ENCODE data around the gene SPHK2.
"Not testable (repeated sequence)": the region's sequence is repeated elsewhere in the genome, so short reads cannot be mapped to it uniquely, and the experiment has no call there.

SPHK2 gene

GRCh38 chr19:48624791-48625723 lies 5.8 kb downstream of the SPHK2 start:
- DNase-seq = no peak

GRCh38 chr19:48625891-48626327 lies 6.6 kb downstream of the SPHK2 start:
- no peak for DNase-seq

GRCh38 chr19:48627201-48627864 lies 8.0 kb downstream of the SPHK2 start:
- no peak for DNase-seq

GRCh38 chr19:48627865-48628314 lies 8.6 kb downstream of the SPHK2 start:
- DNase-seq = no peak

GRCh38 chr19:48628486-48629296 lies 9.4 kb downstream of the SPHK2 start:
- no peak for DNase-seq

- no peak for DNase-seq
These were observed 9.9 kb downstream of the SPHK2 start for GRCh38 chr19:48629297-48629598.

GRCh38 chr19:48629599-48630295 lies 10.4 kb downstream of the SPHK2 start:
- no peak for DNase-seq

GRCh38 chr19:48630296-48631063 lies 11.2 kb downstream of the SPHK2 start:
- no peak for DNase-seq

- no peak for DNase-seq
These were observed 11.9 kb downstream of the SPHK2 start for GRCh38 chr19:48631225-48631624.

- not testable (repeated sequence) for DNase-seq
These were observed 13.0 kb downstream of the SPHK2 start for GRCh38 chr19:48632286-48632685.

- DNase-seq = no peak
These were observed 13.4 kb downstream of the SPHK2 start for GRCh38 chr19:48632692-48633147.

GRCh38 chr19:48633148-48634035 lies 14.1 kb downstream of the SPHK2 start:
- no peak for DNase-seq

- no peak for DNase-seq
These were observed 14.7 kb downstream of the SPHK2 start for GRCh38 chr19:48634036-48634342.

GRCh38 chr19:48634424-48635262 lies 15.3 kb downstream of the SPHK2 start:
- DNase-seq = peak; percentile 92

GRCh38 chr19:48635263-48635965 lies 16.1 kb downstream of the SPHK2 start:
- DNase-seq = peak; percentile 80

- DNase-seq = no peak
These were observed 16.9 kb downstream of the SPHK2 start for GRCh38 chr19:48635966-48636858.

- DNase-seq = no peak
These were observed 17.6 kb downstream of the SPHK2 start, which contains the start of gene DBP for GRCh38 chr19:48636859-48637448. DBP (minus strand) TSS chr19:48637379; CDS start chr19:48636994, 385 bp downstream.
